ENCODE measurements around the gene GAS1. TPM values are rescaled to one million over a fixed set of nuclear protein-coding genes. Genes with fewer than 3 reads are reported as not detected.

The GAS1 gene
- total and polyA plus RNA-seq, 2 of the 8 experiments (the other 6 are each of a cell fraction or from before 2014, with no cell fraction given) = 2.8 to 5.7 TPM

DNA sequence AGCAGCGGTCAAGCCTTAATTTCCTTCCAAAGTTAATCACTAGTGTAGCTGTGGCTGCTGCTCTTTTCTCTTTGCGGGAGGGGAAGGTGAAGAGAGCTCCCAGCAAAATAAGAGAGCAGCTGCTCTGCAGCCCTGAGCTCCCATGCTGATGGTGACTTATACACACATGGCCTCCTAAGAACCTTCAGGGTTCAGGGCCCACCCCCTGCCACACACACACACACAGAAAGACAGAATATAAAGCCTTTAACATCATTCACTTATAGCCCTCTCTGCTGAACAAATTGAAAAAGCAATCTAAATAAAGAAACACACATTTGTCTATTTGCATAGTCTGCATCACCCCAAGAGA lies 43.6 kb downstream of the GAS1 start:
- Histone ChIP-seq H2BK5ac (ENCODE audit: low read depth, low read length) (no peak overlapping the region), H4K20me1 (replicated peaks in 1 of 2; ENCODE audit: control insufficient read depth in 1 of 2, insufficient read depth in 2 of 2, low read length in 2 of 2) (no peaks in the 10 kb centered on the region), H4K91ac (replicated peaks; ENCODE audit: insufficient read length, low read length) (no peak overlapping the region), H2BK15ac (ENCODE audit: low read length) (peak overlapping the region; percentile 83; the same call in 1 of the 2 replicates), H2AFZ (ENCODE audit: low read length) (peak overlapping the region; percentile 95), H3K4me1 (replicated peaks in 1 of 4; ENCODE audit: control insufficient read depth in 3 of 4, insufficient read depth in 4 of 4, low read length in 3 of 4) (peaks cover 3 to 13% (median 7%) of the 10 kb centered on the region in 4 experiments), H3K4me3 (ENCODE audit: extremely low read depth in 1 of 4, insufficient read depth in 2 of 4, low read depth in 3 of 4, low read length in 4 of 4) (peak overlapping the region; percentile 54 to 75 (median 72); a peak in 6 of 8 replicates), H3K9ac (replicated peaks in 1 of 4; ENCODE audit: extremely low read depth in 1 of 4, low read depth in 3 of 4, low read length in 3 of 4) (no peak overlapping the region), H3K27me3 (replicated peaks in 1 of 4; ENCODE audit: control insufficient read depth in 3 of 4, extremely low read depth in 1 of 4, insufficient read depth in 3 of 4, low read length in 3 of 4) (peaks cover 0 to 18% (median 12%) of the 10 kb centered on the region in 4 experiments; a peak in 4 of 7 replicates), H3K18ac (ENCODE audit: extremely low read depth, low read length) (peak overlapping the region; percentile 56; the same call in 1 of the 2 replicates), H3K79me2 (ENCODE audit: control insufficient read depth in 1 of 2, insufficient read depth in 2 of 2, low read length in 2 of 2) (no peaks in the 10 kb centered on the region), H4K5ac (ENCODE audit: insufficient read length, low read depth, low read length) (no peak overlapping the region), H2BK20ac (ENCODE audit: low read length) (peak overlapping the region; percentile 88; the same call in 1 of the 2 replicates), H3K56ac (replicated peaks; ENCODE audit: insufficient read length, low read depth, low read length) (no peak overlapping the region), H3K4me2 (ENCODE audit: insufficient read depth in 1 of 2, low read depth in 2 of 2, low read length in 2 of 2) (peak overlapping the region; percentile 81 to 98), H3K14ac (ENCODE audit: insufficient read length) (no peak overlapping the region), H4K8ac (ENCODE audit: extremely low read depth, insufficient read depth, low read length) (no peak overlapping the region), H3K79me1 (ENCODE audit: low read depth, low read length) (no peaks in the 10 kb centered on the region), H2BK120ac (replicated peaks; ENCODE audit: low read depth, low read length) (peak overlapping the region; percentile 6), H3K27ac (ENCODE audit: low read depth, low read length) (no peak overlapping the region), H3K9me3 (ENCODE audit: insufficient read depth in 2 of 2, low read depth in 1 of 2, low read length in 1 of 2) (0 out of 4 replicates have a peak, but pooled peaks cover 0 to 3% of the 10 kb centered on the region in 2 experiments), H3K4ac (replicated peaks; ENCODE audit: insufficient read length, low read depth, low read length) (no peak overlapping the region), H3K36me3 (ENCODE audit: control insufficient read depth in 2 of 4, insufficient read depth in 4 of 4, low read length in 3 of 4) (no peaks in the 10 kb centered on the region), H2BK12ac (ENCODE audit: low read depth, low read length) (peak overlapping the region; percentile 86; the same call in 1 of the 2 replicates), H3K23ac (ENCODE audit: insufficient read length) (no peak overlapping the region), H2AK5ac (ENCODE audit: low read depth, low read length) (no peak overlapping the region), H3K23me2 (ENCODE audit: low read depth, low read length) (peaks cover 12% of the 10 kb centered on the region)
- CTCF ChIA-PET (ENCODE audit: partially characterized antibody) = interaction anchor here (0.6 to 1.5 kb wide), 3 partner anchors 44 to 260 kb away, joined by 3 read pairs; no protein-coding TSS in a partner anchor
- TF ChIP-seq KDM4A (IDR thresholded peaks at IDR 0.05; ENCODE audit: low read depth, low read length, severe bottlenecking) (peak; percentile 9), ZNF274 (IDR thresholded peaks at IDR 0.05; ENCODE audit: borderline replicate concordance, extremely low read depth, low read length) (no peak)
- POLR2A ChIA-PET (ENCODE audit: partially characterized antibody) = interaction anchor here (0.8 to 2.3 kb wide), 5 partner anchors 39 to 182 kb away, joined by 3 to 6 read pairs (median 4); partner anchors contain the start of gene GAS1
- no peak for DNase-seq (ENCODE audit: low read depth in 1 of 2, low spot score in 2 of 2)
- 13% methylated on average over 2 of the region's 2 CpGs; no CpG with 5 or more reads in 1 of the 2 experiments for WGBS, 2 experiments (ENCODE audit: extremely low coverage in 1 of 2, insufficient coverage in 1 of 2, insufficient read length in 1 of 2, insufficient replicate concordance in 2 of 2, low coverage in 1 of 2, low lambda C conversion rate in 2 of 2, missing lambda C conversion rate in 1 of 2)
- FAIRE-seq = no peak
